IMR-90 (cell line): ENCODE results near the gene CUL3. TPM values are rescaled to one million over a fixed set of nuclear protein-coding genes. Genes with fewer than 3 reads are reported as not detected.
"Not testable (repeated sequence)": the region's sequence is repeated elsewhere in the genome, so short reads cannot be mapped to it uniquely, and the experiment has no call there.

Source experiments
- ATAC-seq: fragments of 200-7000 bp; cut with Tn5 transposase; 2 replicates; pipeline ENCODE4 v1.9.1; 2020; ENCODE audit warnings: low read depth, mild to moderate bottlenecking, moderate library complexity
- BruUV-seq: library from RNA; stranded (reverse); fragments of 400-500 nt; replicated peaks from 2 replicates; lab custom pipeline; 2021; lab: Mats Ljungman, UMichigan
- CTCF ChIA-PET: fragments of 300-600 bp; formaldehyde crosslinking; extraction: SDS; loops from one replicate; lab custom pipeline; 2021; ENCODE audit warnings: antibody characterized with exemption; lab: Yijun Ruan, JAX
- POLR2A ChIA-PET: fragments of 300-600 bp; sonication (Branson Sonifier 250); formaldehyde crosslinking; loops from one replicate; lab custom pipeline; 2022; ENCODE audit warnings: antibody characterized with exemption; ENCODE audit not compliant: unreplicated experiment; lab: Charles Lee
- DNase-seq: peaks from one replicate; pipeline ENCODE4 v3.0.0; 2013
- H2AFZ ChIP-seq: replicated peaks from 2 replicates; pipeline ENCODE3; 2013; ENCODE audit warnings: low read length, mild to moderate bottlenecking; ENCODE audit not compliant: poor library complexity
- H2AK5ac ChIP-seq: 2 replicates; pipeline ENCODE4 v1.6.1; 2013; ENCODE audit warnings: low read depth, low read length, inconsistent platforms
- H2AK9ac ChIP-seq: replicated peaks from 2 replicates; pipeline ENCODE3; 2013; ENCODE audit warnings: mild to moderate bottlenecking, low read depth, low read length, moderate library complexity; ENCODE audit not compliant: poor library complexity
- H2BK120ac ChIP-seq: 2 replicates; pipeline ENCODE4 v1.6.1; 2013; ENCODE audit warnings: low read depth, low read length, inconsistent platforms
- H2BK15ac ChIP-seq: 3 replicates; pipeline ENCODE4 v1.6.1; 2013; ENCODE audit warnings: low read depth, low read length, inconsistent platforms
- H2BK20ac ChIP-seq: 2 replicates; pipeline ENCODE4 v1.6.1; 2013; ENCODE audit warnings: low read depth, mild to moderate bottlenecking, inconsistent platforms, low read length, moderate library complexity
- H2BK5ac ChIP-seq: 2 replicates; pipeline ENCODE4 v1.6.1; 2013; ENCODE audit warnings: mild to moderate bottlenecking, low read depth, low read length, inconsistent platforms; ENCODE audit not compliant: poor library complexity, severe bottlenecking
- H3K14ac ChIP-seq: replicated peaks from 2 replicates; pipeline ENCODE4 v1.6.1; 2013; ENCODE audit warnings: low read depth, low read length, inconsistent platforms
- H3K18ac ChIP-seq: 2 replicates; pipeline ENCODE4 v1.6.1; 2013; ENCODE audit warnings: low read depth, low read length, control low read depth
- H3K23ac ChIP-seq: 2 replicates; pipeline ENCODE4 v1.6.1; 2013; ENCODE audit warnings: low read depth, low read length, inconsistent platforms
- H3K27ac ChIP-seq: 2 replicates; pipeline ENCODE4 v1.5.1; 2013; ENCODE audit warnings: mild to moderate bottlenecking, control low read depth, low read length; ENCODE audit not compliant: insufficient read depth
- H3K27me3 ChIP-seq: 2 replicates; pipeline ENCODE4 v1.6.1; 2013; ENCODE audit warnings: low read length; ENCODE audit not compliant: control insufficient read depth, insufficient read depth
- H3K36me3 ChIP-seq: 2 replicates; pipeline ENCODE4 v1.6.1; 2013; ENCODE audit warnings: low read length, mixed read lengths; ENCODE audit not compliant: control insufficient read depth, insufficient read depth
- H3K4ac ChIP-seq: 2 replicates; pipeline ENCODE4 v1.6.1; 2013; ENCODE audit warnings: low read depth, low read length, inconsistent platforms
- H3K4me1 ChIP-seq: 2 replicates; pipeline ENCODE4 v1.6.1; 2013; ENCODE audit warnings: low read length, mixed read lengths; ENCODE audit not compliant: control insufficient read depth, insufficient read depth
- H3K4me2 ChIP-seq: 2 replicates; pipeline ENCODE4 v1.6.1; 2013; ENCODE audit warnings: low read depth, mild to moderate bottlenecking, control low read depth, low read length, moderate library complexity
- H3K4me3 ChIP-seq: 2 replicates; pipeline ENCODE4 v1.5.1; 2013; ENCODE audit warnings: low read depth, mild to moderate bottlenecking, control low read depth, low read length, moderate library complexity; ENCODE audit not compliant: insufficient read depth
- H3K56ac ChIP-seq: 2 replicates; pipeline ENCODE4 v1.6.1; 2013; ENCODE audit warnings: low read length, inconsistent platforms; ENCODE audit not compliant: insufficient read depth; ENCODE audit errors: extremely low read depth
- H3K79me1 ChIP-seq, 2 experiments: 2 replicates each; pipeline ENCODE4 v1.6.1; 2013; ENCODE audit warnings: low read length in 2 of 2, inconsistent platforms in 1 of 2, low read depth in 1 of 2
- H3K9ac ChIP-seq: 2 replicates; pipeline ENCODE4 v1.6.1; 2013; ENCODE audit warnings: low read depth, low read length, control low read depth
- H3K9me1 ChIP-seq: 2 replicates; pipeline ENCODE4 v1.6.1; 2013; ENCODE audit warnings: low read length, inconsistent platforms; ENCODE audit not compliant: insufficient read depth
- H3K9me3 ChIP-seq: 2 replicates; pipeline ENCODE4 v1.6.1; 2013; ENCODE audit warnings: low read length; ENCODE audit not compliant: control insufficient read depth, insufficient read depth
- H4K20me1 ChIP-seq: 2 replicates; pipeline ENCODE4 v1.6.1; 2013; ENCODE audit warnings: low read length, inconsistent platforms; ENCODE audit not compliant: insufficient read depth
- H4K5ac ChIP-seq: 2 replicates; pipeline ENCODE4 v1.6.1; 2013; ENCODE audit warnings: mild to moderate bottlenecking, low read depth, low read length, control low read depth
- H4K8ac ChIP-seq, 2 experiments: 2 replicates each; pipeline ENCODE4 v1.6.1; 2013; ENCODE audit warnings: low read depth in 2 of 2, low read length in 2 of 2, control low read depth in 1 of 2, inconsistent platforms in 1 of 2
- H4K91ac ChIP-seq: 2 replicates; pipeline ENCODE4 v1.6.1; 2013; ENCODE audit warnings: low read depth, low read length, inconsistent platforms; ENCODE audit not compliant: insufficient read depth
- BHLHE40 ChIP-seq: fragments of 150-350 bp; IDR thresholded peaks from 2 replicates; pipeline ENCODE4 v1.6.1; 2016; ENCODE audit warnings: mild to moderate bottlenecking, low read depth, low read length
- CEBPB ChIP-seq: IDR thresholded peaks from 2 replicates; pipeline ENCODE4 v1.6.1; 2012; ENCODE audit warnings: low read depth, low read length, improper control_type of control experiment
- CHD1 ChIP-seq: IDR thresholded peaks from 2 replicates; pipeline ENCODE4 v1.6.1; 2012; ENCODE audit warnings: low read depth, low read length, improper control_type of control experiment
- MAZ ChIP-seq: IDR thresholded peaks from 2 replicates; pipeline ENCODE4 v1.6.1; 2012; ENCODE audit warnings: low read depth, mild to moderate bottlenecking, low read length, improper control_type of control experiment, moderate library complexity, borderline replicate concordance
- NFE2L2 ChIP-seq: fragments of 150-350 bp; IDR thresholded peaks from 2 replicates; pipeline ENCODE4 v1.6.1; 2016; ENCODE audit warnings: low read depth, mild to moderate bottlenecking, low read length
- RCOR1 ChIP-seq: IDR thresholded peaks from 2 replicates; pipeline ENCODE4 v1.6.1; 2012; ENCODE audit warnings: mild to moderate bottlenecking, low read length, improper control_type of control experiment; ENCODE audit not compliant: insufficient replicate concordance
- RFX5 ChIP-seq: IDR thresholded peaks from 2 replicates; pipeline ENCODE4 v1.8.0; 2012; ENCODE audit warnings: low read depth, mild to moderate bottlenecking, low read length, moderate library complexity
- WGBS, 2 experiments: methylation state at CpG; one replicate each; pipeline versions ENCODE4 v1.1.5 to v1.1.7; 2013; ENCODE audit warnings: missing lambda C conversion rate in 2 of 2; ENCODE audit not compliant: insufficient read length in 1 of 2; ENCODE audit errors: extremely low coverage in 2 of 2; 5-methylcytosine and 5-hydroxymethylcytosine counted together
- dilution Hi-C: fragments of 300-500 bp; cut with HindIII; formaldehyde crosslinking; loops from one replicate; pipeline ENCODE4 v1.14.3; 2018; ENCODE audit warnings: low sequenced_read_pairs; ENCODE audit not compliant: unreplicated experiment
- in situ Hi-C: fragments of 300-500 bp; cut with MboI; formaldehyde crosslinking; loops from 3 replicates; pipeline ENCODE4 v1.14.3; 2019; ENCODE audit warnings: low sequenced_read_pairs, inconsistent platforms, mixed read lengths
- intact Hi-C: fragments of 100-400 bp; cut with micrococcal nuclease; formaldehyde crosslinking; loops from 2 replicates; pipeline ENCODE4 v1.10.0; 2022
- polyA plus RNA-seq, 3 experiments: library from polyadenylated mRNA; depleted of rRNA; stranded (reverse); fragments of >200 nt; gene quantifications; 2 replicates each; pipeline ENCODE4 v1.2.3, GENCODE V29; 2012; ENCODE audit warnings: low replicate concordance in 1 of 3
- total RNA-seq: library from RNA; depleted of rRNA; stranded (reverse); fragments of >200 nt; gene quantifications from 2 replicates; pipeline ENCODE4 v1.2.3, GENCODE V29; 2012

Gene CUL3
- total and polyA plus RNA-seq, 2 of the 4 experiments (the other 2 are of a cell fraction) = 33.7 to 45.7 TPM

DNA sequence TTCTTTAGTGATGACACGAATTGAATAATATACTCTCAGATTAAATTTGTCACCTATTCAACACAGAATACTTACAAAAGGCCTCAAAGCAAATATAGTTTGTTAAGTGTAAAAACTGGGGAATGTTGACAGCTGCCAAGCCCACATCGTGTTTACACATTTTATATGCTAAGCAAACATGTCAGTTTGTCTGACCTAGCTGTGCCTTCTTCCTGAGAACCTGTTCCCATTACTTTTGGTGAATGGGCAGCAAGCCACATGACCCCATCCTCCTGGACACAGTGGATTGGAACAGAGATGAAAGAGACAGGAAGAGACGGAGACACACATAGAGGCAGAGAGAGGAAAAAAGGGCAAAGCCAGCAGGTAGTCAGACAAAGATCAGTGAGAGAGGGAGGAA is 22.9 kb upstream of the CUL3 start:
- DNase-seq (no peak), ATAC-seq (no peak)
- Histone ChIP-seq H2BK15ac (no peak overlapping the region), H4K5ac (no peak overlapping the region), H3K4me2 (no peak overlapping the region), H3K56ac (no peak overlapping the region), H3K9ac (no peak overlapping the region), H3K9me1 (no peaks in the 10 kb centered on the region; the same call in 1 of the 2 replicates), H2AK5ac (no peak overlapping the region), H3K4ac (no peak overlapping the region), H2AFZ (no peak overlapping the region), H3K14ac (no peak overlapping the region), H3K27me3 (no peaks in the 10 kb centered on the region; the same call in 1 of the 2 replicates), H4K8ac (no peak overlapping the region), H3K79me1 (no peaks in the 10 kb centered on the region), H2BK5ac (no peak overlapping the region), H4K20me1 (no peaks in the 10 kb centered on the region), H3K4me1 (no peaks in the 10 kb centered on the region), H3K18ac (no peak overlapping the region), H2BK20ac (no peak overlapping the region), H4K91ac (no peak overlapping the region), H2BK120ac (no peak overlapping the region), H3K4me3 (no peak overlapping the region), H3K23ac (no peak overlapping the region), H3K9me3 (no peaks in the 10 kb centered on the region), H2AK9ac (no peak overlapping the region), H3K36me3 (no peaks in the 10 kb centered on the region), H3K27ac (no peak overlapping the region)
- WGBS, 2 experiments = 67% methylated on average over 1 of the region's 3 CpGs; no CpG with 5 or more reads in 1 of the 2 experiments
- TF ChIP-seq RCOR1 = no peak
- TF ChIP-seq CHD1 = no peak
- no peak for TF ChIP-seq BHLHE40
- no peak for TF ChIP-seq MAZ
- TF ChIP-seq NFE2L2 = no peak
- TF ChIP-seq CEBPB = no peak
- no peak for TF ChIP-seq RFX5
- no TSS peak for BruUV-seq
- dilution Hi-C loops (no loop called here), intact Hi-C loops (no loop called here), in situ Hi-C loops (no loop called here)
- POLR2A ChIA-PET = no interaction called here
- CTCF ChIA-PET = no interaction called here

DNA sequence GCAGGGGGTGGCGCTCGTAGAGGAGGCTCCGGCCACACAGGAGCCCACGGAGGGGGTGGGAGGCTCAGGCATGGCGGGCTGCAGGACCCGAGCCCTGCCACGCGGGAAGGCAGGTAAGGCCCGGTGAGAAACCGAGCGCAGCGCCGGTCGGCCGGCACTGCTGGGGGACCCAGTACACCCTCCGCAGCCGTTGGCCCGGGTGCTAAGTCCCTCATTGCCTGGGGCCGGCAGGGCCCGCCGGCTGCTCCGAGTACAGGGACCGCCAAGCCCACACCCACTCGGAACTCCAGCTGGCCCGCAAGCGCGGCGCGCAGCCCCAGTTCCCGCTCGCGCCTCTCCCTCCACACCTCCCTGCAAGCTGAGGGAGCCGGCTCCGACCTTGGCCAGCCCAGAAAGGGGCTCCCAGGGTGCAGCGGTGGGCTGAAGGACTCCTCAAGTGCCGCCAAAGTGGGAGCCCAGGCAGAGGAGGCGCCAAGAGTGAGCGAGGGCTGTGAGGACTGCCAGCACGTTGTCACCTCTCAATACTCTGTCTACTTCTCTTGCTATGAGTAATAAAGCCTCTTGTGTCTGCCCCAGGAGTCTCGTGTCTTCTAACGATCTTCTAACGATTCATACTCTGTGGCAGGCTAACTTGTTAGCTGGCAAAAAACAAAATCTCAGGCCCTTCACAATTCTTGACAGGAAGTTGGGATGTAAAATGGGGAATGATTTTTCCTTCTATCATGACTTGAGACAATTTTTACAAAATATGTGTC is 18.8 kb upstream of the CUL3 start:
- H3K23ac ChIP-seq, in situ Hi-C loops: not testable (repeated sequence)
- POLR2A ChIA-PET = interaction anchor here (0.5 kb wide), 1 partner anchor 163 kb away, joined by 4 read pairs; no protein-coding TSS in a partner anchor

More for the DNA sequence above, 18.8 kb upstream of the CUL3 start:
- H2AFZ ChIP-seq, H2BK120ac ChIP-seq, H3K9ac ChIP-seq, H3K4me1 ChIP-seq, intact Hi-C loops, H3K14ac ChIP-seq, H3K4me3 ChIP-seq, H4K8ac ChIP-seq, H3K4ac ChIP-seq, DNase-seq, ATAC-seq, H4K20me1 ChIP-seq, H3K9me1 ChIP-seq, H4K91ac ChIP-seq, H3K9me3 ChIP-seq, H3K79me1 ChIP-seq, H3K56ac ChIP-seq, H2AK5ac ChIP-seq, H3K4me2 ChIP-seq, H2BK5ac ChIP-seq, H3K27me3 ChIP-seq, H3K27ac ChIP-seq, dilution Hi-C loops, H3K36me3 ChIP-seq, H2BK15ac ChIP-seq, CTCF ChIA-PET, H2BK20ac ChIP-seq, BruUV-seq, H2AK9ac ChIP-seq, H4K5ac ChIP-seq, H3K18ac ChIP-seq: not testable (repeated sequence)
- 98% methylated on average over 7 of the region's 42 CpGs; no CpG with 5 or more reads in 1 of the 2 experiments for WGBS, 2 experiments
